HG03571 (cell line): ENCODE results near the gene FBXL7.

Experiments
- ATAC-seq: cut with Tn5 transposase; IDR thresholded peaks from one replicate; pipeline ENCODE4 v1.9.1; 2021; ENCODE audit not compliant: unreplicated experiment

FBXL7 gene

GRCh38 chr5:15538516-15538915 is 38.5 kb downstream of the FBXL7 start:
- ATAC-seq, result no peak

DNA sequence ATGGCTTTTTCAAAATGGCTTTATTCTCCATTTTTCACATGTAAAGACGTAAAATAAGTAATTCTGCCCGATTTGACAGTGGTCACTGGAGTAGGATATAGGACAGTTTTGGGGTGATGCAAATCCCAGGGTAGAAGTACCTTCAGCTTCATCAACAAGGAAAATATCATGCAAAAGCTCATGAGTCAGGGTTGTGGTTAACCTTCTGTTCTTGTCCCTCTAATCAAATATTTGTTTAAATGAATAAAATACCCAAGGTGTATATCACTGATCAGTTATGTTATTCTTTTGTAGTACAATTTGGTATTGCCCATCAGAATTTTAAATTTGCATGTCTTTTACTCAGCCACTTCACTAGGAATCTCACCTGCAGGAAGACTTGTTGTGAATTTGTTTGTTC is 40.0 kb downstream of the FBXL7 start:
- ATAC-seq, result no peak

DNA sequence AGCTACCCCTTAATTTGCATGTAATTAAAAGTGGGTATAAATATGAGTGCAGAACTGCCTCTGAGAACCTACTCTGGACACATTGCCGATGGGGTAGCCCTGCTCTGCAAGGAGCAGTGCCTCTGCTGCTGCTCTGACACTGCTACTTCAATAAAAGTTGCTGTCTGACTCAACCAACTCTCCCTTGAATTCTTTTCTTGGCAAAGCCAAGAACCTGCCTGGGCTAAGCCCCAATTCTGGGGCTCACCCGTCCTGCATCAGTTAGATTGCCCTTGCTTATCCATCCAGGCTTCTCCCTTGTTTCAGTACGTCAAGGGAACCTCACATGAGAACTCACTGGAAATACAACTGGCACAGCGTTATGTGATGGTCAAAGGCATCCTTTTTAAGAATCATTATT is 44.1 kb downstream of the FBXL7 start:
- ATAC-seq, result no peak

DNA sequence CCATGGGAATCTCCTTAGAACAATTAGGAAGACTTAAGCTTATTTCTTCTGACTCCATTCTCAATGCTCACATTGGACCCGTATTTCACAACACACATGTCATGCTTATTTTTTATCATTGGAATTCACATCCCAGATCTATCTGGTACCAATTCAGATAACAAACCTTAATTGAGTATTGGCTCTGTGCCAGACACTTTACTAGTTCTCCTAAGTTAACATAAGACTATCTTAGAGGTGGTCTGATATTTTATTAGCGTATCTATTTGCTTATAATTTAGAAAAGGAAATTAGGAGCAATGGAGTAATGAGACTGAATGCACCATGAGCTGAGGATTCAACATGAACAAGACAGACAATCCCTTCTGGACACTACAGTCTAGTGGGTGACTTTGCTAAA is 45.1 kb downstream of the FBXL7 start:
- no peak for ATAC-seq

GRCh38 chr5:15547261-15547839 is 47.4 kb downstream of the FBXL7 start:
- no peak for ATAC-seq

- ATAC-seq, result no peak
Measured at GRCh38 chr5:15549961-15550360, 50.0 kb downstream of the FBXL7 start.

- no peak for ATAC-seq
Measured at GRCh38 chr5:15550502-15551112, 50.6 kb downstream of the FBXL7 start.

DNA sequence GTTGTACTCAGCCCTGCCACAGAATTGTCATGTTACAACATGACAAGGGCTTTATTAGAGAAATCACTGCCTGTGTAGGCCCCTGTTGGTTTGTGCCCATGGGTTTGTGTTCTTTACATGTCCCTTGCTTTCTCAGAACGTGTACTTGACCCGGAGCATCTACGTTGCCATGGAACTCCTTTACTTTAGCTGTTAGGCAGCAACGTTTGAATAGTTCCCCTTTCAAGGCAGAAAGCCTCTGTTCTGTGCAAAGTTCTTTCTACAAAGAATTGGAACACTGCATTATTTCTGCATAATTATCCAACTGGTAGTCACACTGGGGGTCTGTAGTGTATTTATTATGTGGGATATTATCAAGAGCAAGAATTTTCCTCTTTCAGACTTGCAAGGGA is 51.1 kb downstream of the FBXL7 start:
- no peak for ATAC-seq

GRCh38 chr5:15554542-15554941 is 54.6 kb downstream of the FBXL7 start:
- no peak for ATAC-seq

DNA sequence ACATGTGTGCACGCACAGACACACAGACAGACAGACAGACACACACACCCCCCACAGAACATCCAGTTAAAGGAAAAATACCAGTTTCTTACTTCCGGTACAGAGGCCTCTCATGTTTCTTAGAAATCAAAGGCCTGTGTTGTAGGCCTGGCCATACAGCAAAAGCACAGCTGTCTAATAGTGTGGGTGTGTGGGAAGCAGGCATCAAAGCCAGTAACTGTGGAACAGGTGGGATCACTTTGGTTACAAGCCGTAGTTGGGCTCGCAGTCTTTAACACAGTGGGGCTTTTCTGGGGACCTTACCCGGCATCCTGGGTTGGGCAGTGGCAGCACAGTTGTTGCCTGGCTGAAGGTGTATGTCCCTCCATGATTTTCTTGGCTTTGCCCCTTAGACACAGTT is 55.2 kb downstream of the FBXL7 start:
- no peak for ATAC-seq

DNA sequence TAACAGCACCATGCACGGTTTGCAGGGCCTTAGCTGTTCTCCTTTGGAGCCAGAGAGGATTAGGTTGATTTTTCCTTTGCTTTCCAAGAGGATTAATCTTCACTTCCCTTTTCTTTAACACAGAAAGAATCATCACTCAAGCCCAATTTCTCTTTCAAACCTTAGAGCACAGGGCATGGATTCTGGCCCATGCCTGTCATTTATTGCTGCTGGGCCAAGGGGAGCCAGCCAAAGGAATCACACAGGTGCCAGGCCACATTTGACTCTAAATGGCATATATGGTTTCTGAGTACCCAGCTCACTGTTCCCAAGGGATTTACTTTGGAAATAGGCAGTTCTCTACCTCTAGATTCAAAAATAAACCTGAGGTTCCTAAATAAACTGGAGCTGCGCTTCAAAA is 58.3 kb downstream of the FBXL7 start:
- no peak for ATAC-seq

- no peak for ATAC-seq
Measured at GRCh38 chr5:15558681-15559080, 58.7 kb downstream of the FBXL7 start.

GRCh38 chr5:15560421-15560820 is 60.4 kb downstream of the FBXL7 start:
- no peak for ATAC-seq

GRCh38 chr5:15564523-15564922 is 64.5 kb downstream of the FBXL7 start:
- no peak for ATAC-seq

DNA sequence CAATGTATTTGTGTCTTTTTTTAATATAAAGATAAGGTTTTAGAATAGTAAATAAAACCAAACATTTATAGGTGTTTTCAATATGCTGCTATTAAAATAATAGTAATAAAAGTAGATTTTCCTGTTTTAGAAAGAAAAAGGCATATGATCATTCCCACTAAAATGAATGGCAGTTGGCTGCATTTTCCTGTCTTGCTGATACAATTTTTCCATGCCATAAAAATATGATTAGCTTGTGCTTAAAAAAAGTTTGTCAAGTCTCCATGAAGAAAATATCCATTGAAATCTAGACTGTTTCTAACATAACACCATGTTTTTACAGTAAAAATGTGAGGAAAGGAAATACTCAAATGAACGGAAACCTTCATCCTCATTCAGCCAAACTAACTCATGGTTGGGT is 65.0 kb downstream of the FBXL7 start:
- ATAC-seq, result no peak

- ATAC-seq, result no peak
Measured at GRCh38 chr5:15566306-15566705, 66.3 kb downstream of the FBXL7 start.

GRCh38 chr5:15566789-15567188 is 66.8 kb downstream of the FBXL7 start:
- ATAC-seq, result no peak

GRCh38 chr5:15570491-15570890 is 70.5 kb downstream of the FBXL7 start:
- no peak for ATAC-seq

DNA sequence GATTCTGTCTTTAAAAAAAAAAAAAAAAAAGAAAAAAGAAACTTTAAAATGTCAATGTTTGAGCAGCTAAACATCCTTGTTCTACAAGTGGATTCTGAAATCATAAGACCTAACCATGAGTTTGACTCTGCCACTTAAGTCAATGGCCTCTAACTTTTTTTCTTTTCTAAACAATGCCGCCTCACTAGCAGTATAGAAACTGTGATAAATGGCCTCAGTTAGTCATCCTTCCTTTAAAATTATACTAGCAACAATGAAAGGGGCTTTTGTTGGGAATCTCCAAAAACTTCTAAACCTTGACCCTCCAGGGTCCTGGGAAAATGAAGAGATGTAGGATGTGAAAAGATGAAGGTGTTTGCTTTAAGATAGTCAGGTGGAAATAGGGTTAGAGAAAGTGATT is 71.1 kb downstream of the FBXL7 start:
- ATAC-seq, result no peak

DNA sequence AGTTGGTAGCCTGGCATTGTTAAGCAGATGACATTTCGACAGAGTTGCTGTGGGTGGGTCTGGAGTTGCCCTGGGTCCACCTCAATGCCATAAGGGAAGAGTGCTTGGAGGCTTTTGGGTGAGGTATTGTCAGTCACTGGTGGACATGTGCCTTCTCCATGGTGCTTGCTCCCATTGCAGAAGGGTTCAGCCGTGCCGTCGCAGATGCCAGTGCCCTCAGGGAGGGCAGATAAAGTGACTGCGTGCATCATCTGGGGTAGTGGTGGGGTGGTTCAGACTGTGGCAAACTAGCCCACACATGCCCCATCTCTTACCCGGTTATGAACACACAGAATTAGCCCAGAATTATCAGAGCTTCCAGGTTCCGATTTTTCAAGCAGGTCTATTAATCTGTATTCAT is 71.6 kb downstream of the FBXL7 start:
- no peak for ATAC-seq

DNA sequence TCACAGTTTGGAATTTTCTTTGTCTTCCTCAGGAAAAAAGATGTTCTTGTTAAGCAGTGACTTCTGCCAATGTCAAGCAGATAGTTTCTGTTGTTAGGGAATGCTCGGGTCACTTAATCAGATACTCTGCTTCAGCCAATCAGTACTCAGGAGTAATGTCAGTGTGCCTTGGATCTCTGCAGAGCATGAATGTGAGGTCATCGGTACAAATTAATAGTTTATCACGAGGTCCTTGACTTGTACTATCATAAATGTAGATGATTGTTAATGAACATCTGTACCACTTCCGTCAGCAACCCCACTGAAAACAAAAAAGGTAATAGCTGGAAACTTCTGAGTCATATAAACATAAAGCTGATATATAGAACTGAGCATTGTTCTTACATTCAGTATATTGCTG is 73.6 kb downstream of the FBXL7 start:
- ATAC-seq, result no peak

- no peak for ATAC-seq
Measured at GRCh38 chr5:15574128-15574527, 74.1 kb downstream of the FBXL7 start.

DNA sequence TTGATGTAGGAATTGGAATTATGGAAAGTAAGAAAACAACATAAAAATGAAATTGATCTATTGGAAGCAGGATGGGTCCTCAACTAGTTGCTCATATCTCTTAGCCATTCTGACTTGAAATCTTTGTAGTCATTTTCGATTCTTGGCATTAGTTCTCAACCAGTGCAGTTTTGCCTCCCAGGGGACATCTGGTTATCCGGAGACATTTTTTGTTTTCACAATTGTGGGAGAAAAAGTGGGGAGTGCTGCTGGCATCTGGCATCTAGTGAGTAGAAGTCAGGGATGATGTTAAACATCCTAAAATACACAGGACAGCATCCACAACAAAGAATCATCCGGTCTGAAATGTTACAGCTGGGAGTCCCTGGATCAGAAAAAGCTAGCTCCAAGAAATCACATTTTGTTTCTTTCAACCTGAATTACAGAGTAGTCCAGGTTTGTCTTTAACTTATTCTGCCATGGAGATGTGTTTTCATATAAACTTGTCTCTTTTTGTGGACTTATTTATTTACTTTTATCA is 74.9 kb downstream of the FBXL7 start:
- ATAC-seq, result no peak
